ENCODE measurements around the gene MDC1. TPM values are rescaled to one million over a fixed set of nuclear protein-coding genes. Genes with fewer than 3 reads are reported as not detected.
A peak's percentile ranks its signal among the peaks of the same experiment; 100 is the strongest.
"Not testable (repeated sequence)": the region's sequence is repeated elsewhere in the genome, so short reads cannot be mapped to it uniquely, and the experiment has no call there.

The MDC1 gene
- total RNA-seq, 1 donor from 2014 or later = 65.6 TPM

- H3K36me3 Mint-ChIP-seq (ENCODE audit: low read depth) = peaks cover 70% of the 10 kb centered on the region
- no peak for TF ChIP-seq CTCF (IDR thresholded peaks at IDR 0.05)
- ChIA-PET CTCF (interaction anchor here (1.1 to 20.0 kb wide), 2 partner anchors 10 to 47 kb away, joined by 4 to 576 read pairs; partner anchors contain the start of gene DHX16), POLR2A (interaction anchor here (0.6 to 22.6 kb wide), 8 partner anchors 14 to 1075 kb away, joined by 3 to 697 read pairs (median 4); partner anchors contain the start of gene DHX16)
- H3K9me3 Mint-ChIP-seq = no peaks in the 10 kb centered on the region
- intact Hi-C loops (cut with micrococcal nuclease) = no loop called here
- peaks cover 47% of the 10 kb centered on the region for H3K4me1 Mint-ChIP-seq
- ATAC-seq (ENCODE audit: low read depth) = no peak
- H3K27ac Mint-ChIP-seq = peak overlapping the region; percentile 12
- no peaks in the 10 kb centered on the region for H3K27me3 Mint-ChIP-seq
- no peak for DNase-seq
- H3K4me3 Mint-ChIP-seq = no peak overlapping the region
Observed at GRCh38 chr6:30725713-30726505, 8.8 kb upstream of the MDC1 start.

DNA sequence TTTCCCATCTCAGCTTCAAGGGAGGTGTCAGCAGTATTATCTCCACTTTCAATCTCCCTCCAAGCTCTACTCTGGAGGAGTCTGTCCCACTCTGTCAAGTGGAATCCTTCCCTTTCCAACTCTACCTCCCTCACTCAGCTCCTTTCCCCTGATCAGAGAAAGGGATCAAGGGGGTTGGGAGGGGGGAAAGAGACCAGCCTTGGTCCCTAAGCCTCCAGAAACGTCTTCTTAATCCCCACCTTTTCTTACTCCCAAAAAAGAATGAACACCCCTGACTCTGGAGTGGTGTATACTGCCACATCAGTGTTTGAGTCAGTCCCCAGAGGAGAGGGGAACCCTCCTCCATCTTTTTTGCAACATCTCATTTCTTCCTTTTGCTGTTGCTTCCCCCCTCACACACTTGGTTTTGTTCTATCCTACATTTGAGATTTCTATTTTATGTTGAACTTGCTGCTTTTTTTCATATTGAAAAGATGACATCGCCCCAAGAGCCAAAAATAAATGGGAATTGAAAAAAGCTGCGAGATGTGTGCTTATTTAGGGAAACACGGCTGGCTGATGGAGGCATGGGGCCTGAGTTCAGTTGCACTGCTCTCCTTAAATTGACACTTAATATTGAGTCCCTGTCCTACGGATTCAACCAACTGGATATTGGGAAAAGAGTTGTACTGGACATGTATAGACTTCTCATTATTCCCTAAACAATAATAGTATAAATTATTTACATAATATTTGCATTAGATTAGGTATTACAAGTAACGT is 8.0 kb upstream of the MDC1 start:
- Mint-ChIP-seq H3K4me3 (no peak overlapping the region), H3K27ac (peak overlapping the region; percentile 35), H3K9me3 (no peaks in the 10 kb centered on the region), H3K4me1 (peaks cover 41% of the 10 kb centered on the region), H3K27me3 (no peaks in the 10 kb centered on the region), H3K36me3 (ENCODE audit: low read depth) (peaks cover 72% of the 10 kb centered on the region)
- TF ChIP-seq CTCF (IDR thresholded peaks at IDR 0.05) = no peak
- ATAC-seq (ENCODE audit: low read depth) = no peak
- DNase-seq = no peak
- intact Hi-C loops (cut with micrococcal nuclease) = no loop called here
- ChIA-PET POLR2A (interaction anchor here (0.7 to 22.6 kb wide), 5 partner anchors 35 to 110 kb away, joined by 3 to 697 read pairs (median 10); partner anchors contain the start of genes DHX16, NRM and PPP1R18), CTCF (interaction anchor here (0.7 to 20.0 kb wide), 2 partner anchors 47 to 75 kb away, joined by 3 to 576 read pairs; partner anchors contain the start of gene DHX16)

DNA sequence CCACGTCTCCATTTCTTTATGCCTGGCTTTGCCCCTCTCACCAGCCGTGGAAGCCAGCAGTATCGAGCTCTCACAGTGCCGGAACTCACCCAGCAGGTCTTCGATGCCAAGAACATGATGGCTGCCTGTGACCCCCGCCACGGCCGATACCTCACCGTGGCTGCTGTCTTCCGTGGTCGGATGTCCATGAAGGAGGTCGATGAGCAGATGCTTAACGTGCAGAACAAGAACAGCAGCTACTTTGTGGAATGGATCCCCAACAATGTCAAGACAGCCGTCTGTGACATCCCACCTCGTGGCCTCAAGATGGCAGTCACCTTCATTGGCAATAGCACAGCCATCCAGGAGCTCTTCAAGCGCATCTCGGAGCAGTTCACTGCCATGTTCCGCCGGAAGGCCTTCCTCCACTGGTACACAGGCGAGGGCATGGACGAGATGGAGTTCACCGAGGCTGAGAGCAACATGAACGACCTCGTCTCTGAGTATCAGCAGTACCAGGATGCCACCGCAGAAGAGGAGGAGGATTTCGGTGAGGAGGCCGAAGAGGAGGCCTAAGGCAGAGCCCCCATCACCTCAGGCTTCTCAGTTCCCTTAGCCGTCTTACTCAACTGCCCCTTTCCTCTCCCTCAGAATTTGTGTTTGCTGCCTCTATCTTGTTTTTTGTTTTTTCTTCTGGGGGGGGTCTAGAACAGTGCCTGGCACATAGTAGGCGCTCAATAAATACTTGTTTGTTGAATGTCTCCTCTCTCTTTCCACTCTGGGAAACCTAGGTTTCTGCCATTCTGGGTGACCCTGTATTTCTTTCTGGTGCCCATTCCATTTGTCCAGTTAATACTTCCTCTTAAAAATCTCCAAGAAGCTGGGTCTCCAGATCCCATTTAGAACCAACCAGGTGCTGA is 7.0 kb upstream of the MDC1 start:
- not testable (repeated sequence) for H3K9me3 Mint-ChIP-seq; H3K27me3 Mint-ChIP-seq; H3K4me3 Mint-ChIP-seq; DNase-seq; ATAC-seq (ENCODE audit: low read depth)
- Mint-ChIP-seq H3K27ac (peak overlapping the region; percentile 41), H3K36me3 (ENCODE audit: low read depth) (peaks cover 69% of the 10 kb centered on the region), H3K4me1 (peaks cover 48% of the 10 kb centered on the region)
- CTCF ChIA-PET = interaction anchor here (0.7 to 20.0 kb wide), 6 partner anchors 12 to 133 kb away, joined by 3 to 576 read pairs (median 7); partner anchors contain the start of genes ATAT1, DHX16 and NRM
- POLR2A ChIA-PET = interaction anchor here (0.7 to 22.6 kb wide), 5 partner anchors 34 to 109 kb away, joined by 3 to 697 read pairs (median 31); partner anchors contain the start of genes DHX16, MRPS18B, NRM and PPP1R10
- intact Hi-C loops (cut with micrococcal nuclease) = loop anchor here (2.0 kb wide), 1 partner anchor 241 kb away; no protein-coding TSS in a partner anchor

- ChIA-PET CTCF (interaction anchor here (1.2 to 20.0 kb wide), 12 partner anchors 8 to 364 kb away, joined by 3 to 576 read pairs (median 10); partner anchors contain the start of genes ATAT1, DHX16, MRPS18B and NRM), POLR2A (interaction anchor here (3.3 to 22.6 kb wide), 4 partner anchors 33 to 108 kb away, joined by 31 to 697 read pairs (median 148); partner anchors contain the start of genes DHX16, MRPS18B, NRM and PPP1R10)
- H3K27ac Mint-ChIP-seq = peak overlapping the region; percentile 41
- H3K4me1 Mint-ChIP-seq = peaks cover 53% of the 10 kb centered on the region
- H3K36me3 Mint-ChIP-seq (ENCODE audit: low read depth) = peaks cover 67% of the 10 kb centered on the region
- intact Hi-C loops (cut with micrococcal nuclease) = loop anchor here (2.0 kb wide), 1 partner anchor 240 kb away; no protein-coding TSS in a partner anchor
- not testable (repeated sequence) for H3K4me3 Mint-ChIP-seq; DNase-seq; ATAC-seq (ENCODE audit: low read depth); H3K9me3 Mint-ChIP-seq; H3K27me3 Mint-ChIP-seq
Observed at GRCh38 chr6:30723159-30723842, 6.2 kb upstream of the MDC1 start.
